Body of pancreas (tissue), 4 donors: Measurements from ENCODE around the gene MUC5AC. TPM values are rescaled to one million over a fixed set of nuclear protein-coding genes. Genes with fewer than 3 reads are reported as not detected.

Experiments
- ATAC-seq: fragments of 150-250 bp; one replicate; pipeline ENCODE4 v1.9.1; 2016
- DNase-seq, 4 donors: peaks; one replicate each; pipeline ENCODE4 v3.0.0-alpha.2; 2019
- H3K27ac ChIP-seq, 4 donors: fragments of 200-600 bp; sonication (generic); 1 replicate in 3 of 4; 2 replicates in 1 of 4; pipeline versions ENCODE4 v1.5.1 to v1.6.1; 2016 to 2019; ENCODE audit warnings: mild to moderate bottlenecking in 1 of 4, mixed read lengths in 1 of 4, moderate library complexity in 1 of 4
- H3K27me3 ChIP-seq, 2 donors: fragments of 200-600 bp; sonication (generic); one replicate each; pipeline ENCODE4 v1.6.0; 2016; ENCODE audit warnings: mild to moderate bottlenecking in 1 of 2
- H3K36me3 ChIP-seq, 2 donors: fragments of 200-600 bp; sonication (generic); replicated peaks in 1 of 2; 2 replicates each; pipeline ENCODE4 v1.5.1; 2016; ENCODE audit warnings: low read depth in 2 of 2; ENCODE audit not compliant: insufficient read depth in 1 of 2
- H3K4me1 ChIP-seq: fragments of 200-600 bp; sonication (generic); one replicate; pipeline ENCODE4 v1.6.0; 2016
- H3K4me3 ChIP-seq, 2 donors: fragments of 200-600 bp; sonication (generic); 1 replicate in 1 of 2; 2 replicates in 1 of 2; pipeline ENCODE4 v1.5.1; 2016 to 2019
- H3K9me3 ChIP-seq, 3 donors: fragments of 200-600 bp; sonication (generic); 1 replicate in 2 of 3; 2 replicates in 1 of 3; pipeline ENCODE4 v1.5.1; 2016
- POLR2A ChIP-seq, 3 donors: fragments of 450-650 bp; IDR thresholded peaks; one replicate each; pipeline ENCODE4 v1.6.1; 2016; ENCODE audit warnings: antibody characterized with exemption in 3 of 3, mild to moderate bottlenecking in 2 of 3
- WGBS, 2 donors: methylation state at CpG; one replicate each; pipeline ENCODE4 v1.1.5; 2017; 5-methylcytosine and 5-hydroxymethylcytosine counted together
- intact Hi-C: fragments of 100-400 bp; cut with DNase I; formaldehyde crosslinking; loops from one replicate; pipeline ENCODE4 v1.15.1; 2023
- total RNA-seq, 2 donors: library from RNA; depleted of rRNA; stranded (reverse); fragments of >200 nt; gene quantifications; one replicate each; pipeline ENCODE4 v1.1.0, GENCODE V29; 2016
- TF ChIP-seq, protein P1 (sequence below), 7 experiments: fragments of 450-650 bp in 4 of 7; fragments of 200-600 bp in 3 of 7; sonication (generic) in 3 of 7; IDR thresholded peaks; one replicate each; pipeline ENCODE4 v1.5.1; 2016 to 2019; ENCODE audit warnings: antibody characterized with exemption in 7 of 7

Gene MUC5AC
- total RNA-seq, 2 donors from 2014 or later: under 0.01 to 1.8 TPM

DNA sequence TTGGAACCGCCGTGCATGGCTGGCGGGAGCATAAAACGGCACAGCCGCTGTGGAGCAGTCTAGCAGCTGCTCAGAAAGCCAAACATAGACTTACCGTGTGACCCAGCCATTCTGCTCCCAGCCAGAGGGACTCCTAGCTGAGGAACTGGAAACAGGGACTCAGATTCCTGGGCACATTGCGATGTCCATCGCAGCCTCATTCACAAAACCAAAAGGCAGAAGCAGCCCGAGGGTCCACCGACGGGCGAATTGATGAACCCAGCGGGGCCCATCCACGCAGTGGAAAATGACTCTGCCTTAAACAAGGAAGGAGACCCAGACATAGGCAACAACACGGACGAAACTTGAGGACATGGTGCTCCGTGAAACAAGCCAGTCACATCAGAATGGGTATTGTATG lies 59.4 kb downstream of the MUC5AC start:
- ATAC-seq (no peak), DNase-seq (peak in 1 of 4 donors; percentile 0)
- Histone ChIP-seq H3K36me3 (no peaks in the 10 kb centered on the region), H3K27me3 (peaks cover 0 to 18% of the 10 kb centered on the region in 2 donors), H3K27ac (no peak overlapping the region), H3K4me1 (peaks cover 7% of the 10 kb centered on the region), H3K9me3 (no peaks in the 10 kb centered on the region), H3K4me3 (no peak overlapping the region)
- TF ChIP-seq POLR2A (IDR thresholded peaks at IDR 0.05): no peak
- TF ChIP-seq, protein P1, sequence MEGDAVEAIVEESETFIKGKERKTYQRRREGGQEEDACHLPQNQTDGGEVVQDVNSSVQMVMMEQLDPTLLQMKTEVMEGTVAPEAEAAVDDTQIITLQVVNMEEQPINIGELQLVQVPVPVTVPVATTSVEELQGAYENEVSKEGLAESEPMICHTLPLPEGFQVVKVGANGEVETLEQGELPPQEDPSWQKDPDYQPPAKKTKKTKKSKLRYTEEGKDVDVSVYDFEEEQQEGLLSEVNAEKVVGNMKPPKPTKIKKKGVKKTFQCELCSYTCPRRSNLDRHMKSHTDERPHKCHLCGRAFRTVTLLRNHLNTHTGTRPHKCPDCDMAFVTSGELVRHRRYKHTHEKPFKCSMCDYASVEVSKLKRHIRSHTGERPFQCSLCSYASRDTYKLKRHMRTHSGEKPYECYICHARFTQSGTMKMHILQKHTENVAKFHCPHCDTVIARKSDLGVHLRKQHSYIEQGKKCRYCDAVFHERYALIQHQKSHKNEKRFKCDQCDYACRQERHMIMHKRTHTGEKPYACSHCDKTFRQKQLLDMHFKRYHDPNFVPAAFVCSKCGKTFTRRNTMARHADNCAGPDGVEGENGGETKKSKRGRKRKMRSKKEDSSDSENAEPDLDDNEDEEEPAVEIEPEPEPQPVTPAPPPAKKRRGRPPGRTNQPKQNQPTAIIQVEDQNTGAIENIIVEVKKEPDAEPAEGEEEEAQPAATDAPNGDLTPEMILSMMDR (IDR thresholded peaks at IDR 0.05): no peak
- WGBS, 2 donors: 81 to 82% methylated on average over 16 to 17 of the region's 17 CpGs
- intact Hi-C loops: no loop called here

DNA sequence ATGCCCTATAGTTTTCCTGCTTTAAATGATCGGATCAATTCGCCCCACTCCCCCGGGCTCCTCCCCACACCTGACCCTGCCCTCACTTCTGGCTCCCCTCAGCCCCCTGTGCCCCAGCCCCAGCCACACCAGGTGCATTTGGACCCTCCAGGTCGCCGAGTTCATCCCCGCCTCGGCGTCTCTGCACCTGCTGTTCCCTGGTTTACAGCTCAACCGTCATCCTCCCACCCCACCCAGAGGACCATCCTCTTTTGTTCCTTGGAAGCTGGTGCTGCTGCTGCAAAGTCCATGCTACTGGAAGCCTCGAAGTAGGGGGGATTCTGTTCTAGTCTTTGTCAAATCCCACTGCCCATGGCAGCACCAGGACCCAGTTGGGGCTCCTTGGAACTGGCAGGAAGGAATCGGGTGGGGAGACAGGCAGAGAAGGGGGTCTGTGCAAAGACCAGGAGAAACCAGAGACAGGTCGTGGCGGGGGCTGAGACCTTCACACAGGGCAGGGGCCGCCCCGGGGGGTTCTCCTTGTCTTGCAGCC lies 60.6 kb downstream of the MUC5AC start:
- Histone ChIP-seq H3K36me3 (no peaks in the 10 kb centered on the region), H3K9me3 (no peaks in the 10 kb centered on the region), H3K27me3 (peaks cover 0 to 18% of the 10 kb centered on the region in 2 donors), H3K4me1 (peaks cover 16% of the 10 kb centered on the region), H3K4me3 (no peak overlapping the region), H3K27ac (no peak overlapping the region)
- peak in 1 of 4 donors; percentile 0 for DNase-seq
- WGBS, 2 donors: 50 to 63% methylated on average over 12 to 15 of the region's 15 CpGs
- TF ChIP-seq POLR2A (IDR thresholded peaks at IDR 0.05): no peak
- TF ChIP-seq, protein P1 (IDR thresholded peaks at IDR 0.05): no peak
- ATAC-seq: no peak
- intact Hi-C loops: no loop called here

DNA sequence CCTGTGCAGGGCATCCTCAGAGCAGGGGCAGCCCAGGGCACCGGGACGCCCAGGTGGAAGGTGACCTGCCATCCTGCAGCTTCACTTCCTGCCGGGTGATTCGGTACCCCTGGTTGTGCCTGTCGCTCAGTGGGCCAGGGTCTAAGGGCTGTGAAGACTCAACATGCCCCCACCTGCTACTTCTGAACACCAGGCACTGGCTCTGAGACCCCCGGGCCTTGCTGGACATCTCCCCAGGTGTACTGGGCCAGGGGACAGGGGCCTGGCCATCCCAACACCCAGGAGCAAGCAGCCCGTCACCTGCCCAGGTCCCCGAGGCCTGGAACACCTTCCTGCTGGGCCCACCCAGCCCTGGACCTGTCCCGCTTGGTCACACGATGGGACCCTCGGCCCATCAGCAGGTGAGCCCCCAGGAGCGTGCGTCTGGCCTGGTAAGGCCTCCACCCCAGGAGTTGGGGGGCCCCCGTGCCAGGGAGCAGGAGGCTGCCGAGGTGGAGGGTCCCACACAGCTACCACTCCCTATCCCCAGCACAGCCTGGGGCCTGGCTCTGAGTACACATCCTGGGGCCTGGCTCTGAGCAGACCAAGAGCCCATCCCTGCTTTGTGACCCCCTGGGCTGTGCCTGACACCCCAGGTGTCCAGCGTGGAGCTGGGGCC lies 61.2 kb downstream of the MUC5AC start:
- TF ChIP-seq POLR2A (IDR thresholded peaks at IDR 0.05): no peak
- TF ChIP-seq, protein P1 (IDR thresholded peaks at IDR 0.05): no peak
- ATAC-seq (no peak), DNase-seq (peak in 1 of 4 donors; percentile 4)
- no peaks in the 10 kb centered on the region for H3K36me3 ChIP-seq
- peaks cover 0 to 18% of the 10 kb centered on the region in 2 donors for H3K27me3 ChIP-seq
- no peaks in the 10 kb centered on the region for H3K9me3 ChIP-seq
- WGBS, 2 donors: 75% methylated on average over 16 of the region's 16 CpGs; no CpG with 5 or more reads in 1 of the 2 donors
- H3K4me3 ChIP-seq: no peak overlapping the region
- H3K27ac ChIP-seq: no peak overlapping the region
- H3K4me1 ChIP-seq: peaks cover 16% of the 10 kb centered on the region
- intact Hi-C loops: no loop called here

DNA sequence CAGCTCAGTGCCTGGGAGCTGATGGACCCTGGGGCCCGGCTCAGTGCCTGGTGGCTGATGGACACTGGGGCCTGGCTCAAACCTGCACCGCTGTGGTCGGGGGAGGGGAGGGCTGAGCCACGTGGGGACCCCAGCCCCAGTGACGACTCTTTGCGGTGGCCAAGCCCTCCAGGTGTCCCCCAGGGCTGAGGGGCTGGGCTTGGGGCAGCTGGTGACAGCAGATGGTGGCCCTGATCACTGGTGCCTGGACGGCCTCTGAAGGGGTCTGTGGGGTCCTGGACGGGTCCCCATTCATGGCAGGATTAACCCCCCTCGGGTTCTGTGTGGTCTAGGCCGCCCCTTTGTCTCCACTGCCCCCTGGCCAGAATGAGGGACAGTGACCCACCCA lies 61.7 kb downstream of the MUC5AC start:
- Histone ChIP-seq H3K4me3 (no peak overlapping the region), H3K27ac (no peak overlapping the region), H3K27me3 (peaks cover 0 to 18% of the 10 kb centered on the region in 2 donors), H3K4me1 (peaks cover 16% of the 10 kb centered on the region), H3K36me3 (no peaks in the 10 kb centered on the region), H3K9me3 (no peaks in the 10 kb centered on the region)
- WGBS, 2 donors: 42 to 83% methylated on average over 1 to 9 of the region's 10 CpGs
- DNase-seq (peak in 2 of 4 donors; percentile 2 to 9), ATAC-seq (no peak)
- intact Hi-C loops: no loop called here
- no peak for TF ChIP-seq POLR2A (IDR thresholded peaks at IDR 0.05)
- TF ChIP-seq, protein P1 (IDR thresholded peaks at IDR 0.05): no peak
